Measurements from ENCODE around the gene RBM12.

The RBM12 gene

GRCh38 chr20:35637276-35637675, 27.4 kb downstream of the RBM12 start:
- H3K4me1 ChIP-seq (ENCODE audit: control insufficient read depth, insufficient read depth, low read length): no peaks in the 10 kb centered on the region
- no peak overlapping the region for H3K4me3 ChIP-seq (ENCODE audit: low read length)
- no peak overlapping the region for H3K27ac ChIP-seq (ENCODE audit: low read length)
- no peaks in the 10 kb centered on the region for H3K27me3 ChIP-seq (ENCODE audit: control insufficient read depth, insufficient read depth, low read length)
- no peak for DNase-seq (ENCODE audit: low read depth, low spot score)
- no peaks in the 10 kb centered on the region for H3K9me3 ChIP-seq (ENCODE audit: control insufficient read depth, insufficient read depth, low read length)
- no CpG with 5 or more reads among the region's 6 CpGs for WGBS (ENCODE audit: insufficient coverage, insufficient read length)
- peaks cover 1% of the 10 kb centered on the region; the same call in 1 of the 2 replicates for H3K36me3 ChIP-seq (ENCODE audit: control insufficient read depth, insufficient read depth, low read length)

GRCh38 chr20:35636095-35636494, 28.6 kb downstream of the RBM12 start:
- H3K27ac ChIP-seq (ENCODE audit: low read length): no peak overlapping the region
- H3K4me3 ChIP-seq (ENCODE audit: low read length): no peak overlapping the region
- H3K27me3 ChIP-seq (ENCODE audit: control insufficient read depth, insufficient read depth, low read length): no peaks in the 10 kb centered on the region
- no peaks in the 10 kb centered on the region for H3K9me3 ChIP-seq (ENCODE audit: control insufficient read depth, insufficient read depth, low read length)
- no peak for DNase-seq (ENCODE audit: low read depth, low spot score)
- peaks cover 7% of the 10 kb centered on the region for H3K36me3 ChIP-seq (ENCODE audit: control insufficient read depth, insufficient read depth, low read length)
- no peaks in the 10 kb centered on the region for H3K4me1 ChIP-seq (ENCODE audit: control insufficient read depth, insufficient read depth, low read length)
- no CpG with 5 or more reads among the region's 2 CpGs for WGBS (ENCODE audit: insufficient coverage, insufficient read length)

- no peak overlapping the region for H3K27ac ChIP-seq (ENCODE audit: low read length)
- WGBS (ENCODE audit: insufficient coverage, insufficient read length): no CpG with 5 or more reads among the region's 4 CpGs
- no peak for DNase-seq (ENCODE audit: low read depth, low spot score)
These were observed 29.0 kb downstream of the RBM12 start for GRCh38 chr20:35635652-35636051.

GRCh38 chr20:35632539-35633115, 32.1 kb downstream of the RBM12 start:
- no CpG with 5 or more reads among the region's 13 CpGs for WGBS (ENCODE audit: insufficient coverage, insufficient read length)
- Histone ChIP-seq H3K36me3 (ENCODE audit: control insufficient read depth, insufficient read depth, low read length) (peaks cover 15% of the 10 kb centered on the region), H3K27ac (ENCODE audit: low read length) (no peak overlapping the region)

More at GRCh38 chr20:35635652-35636051, 29.0 kb downstream of the RBM12 start:
- H3K4me3 ChIP-seq (ENCODE audit: low read length): no peak overlapping the region
- H3K27me3 ChIP-seq (ENCODE audit: control insufficient read depth, insufficient read depth, low read length): no peaks in the 10 kb centered on the region
- H3K9me3 ChIP-seq (ENCODE audit: control insufficient read depth, insufficient read depth, low read length): no peaks in the 10 kb centered on the region
- peaks cover 11% of the 10 kb centered on the region for H3K36me3 ChIP-seq (ENCODE audit: control insufficient read depth, insufficient read depth, low read length)
- no peaks in the 10 kb centered on the region for H3K4me1 ChIP-seq (ENCODE audit: control insufficient read depth, insufficient read depth, low read length)

GRCh38 chr20:35630636-35631035, 34.1 kb downstream of the RBM12 start:
- no peak overlapping the region for H3K27ac ChIP-seq (ENCODE audit: low read length)
- H3K4me3 ChIP-seq (ENCODE audit: low read length): no peak overlapping the region
- peaks cover 26% of the 10 kb centered on the region for H3K36me3 ChIP-seq (ENCODE audit: control insufficient read depth, insufficient read depth, low read length)
- H3K27me3 ChIP-seq (ENCODE audit: control insufficient read depth, insufficient read depth, low read length): no peaks in the 10 kb centered on the region
- H3K9me3 ChIP-seq (ENCODE audit: control insufficient read depth, insufficient read depth, low read length): no peaks in the 10 kb centered on the region
- no peaks in the 10 kb centered on the region for H3K4me1 ChIP-seq (ENCODE audit: control insufficient read depth, insufficient read depth, low read length)
- no CpG with 5 or more reads among the region's 4 CpGs for WGBS (ENCODE audit: insufficient coverage, insufficient read length)
- no peak for DNase-seq (ENCODE audit: low read depth, low spot score)

More at GRCh38 chr20:35632539-35633115, 32.1 kb downstream of the RBM12 start:
- Histone ChIP-seq H3K4me1 (ENCODE audit: control insufficient read depth, insufficient read depth, low read length) (no peaks in the 10 kb centered on the region), H3K27me3 (ENCODE audit: control insufficient read depth, insufficient read depth, low read length) (no peaks in the 10 kb centered on the region), H3K4me3 (ENCODE audit: low read length) (no peak overlapping the region), H3K9me3 (ENCODE audit: control insufficient read depth, insufficient read depth, low read length) (no peaks in the 10 kb centered on the region)
- DNase-seq (ENCODE audit: low read depth, low spot score): no peak

GRCh38 chr20:35629427-35630145, 35.1 kb downstream of the RBM12 start:
- Histone ChIP-seq H3K36me3 (ENCODE audit: control insufficient read depth, insufficient read depth, low read length) (peaks cover 29% of the 10 kb centered on the region), H3K4me1 (ENCODE audit: control insufficient read depth, insufficient read depth, low read length) (no peaks in the 10 kb centered on the region), H3K27me3 (ENCODE audit: control insufficient read depth, insufficient read depth, low read length) (no peaks in the 10 kb centered on the region), H3K4me3 (ENCODE audit: low read length) (no peak overlapping the region), H3K27ac (ENCODE audit: low read length) (no peak overlapping the region), H3K9me3 (ENCODE audit: control insufficient read depth, insufficient read depth, low read length) (no peaks in the 10 kb centered on the region)
- no peak for DNase-seq (ENCODE audit: low read depth, low spot score)
- WGBS (ENCODE audit: insufficient coverage, insufficient read length): no CpG with 5 or more reads among the region's 12 CpGs

- DNase-seq (ENCODE audit: low read depth, low spot score): no peak
- H3K4me1 ChIP-seq (ENCODE audit: control insufficient read depth, insufficient read depth, low read length): no peaks in the 10 kb centered on the region
- H3K27me3 ChIP-seq (ENCODE audit: control insufficient read depth, insufficient read depth, low read length): no peaks in the 10 kb centered on the region
- no peaks in the 10 kb centered on the region for H3K9me3 ChIP-seq (ENCODE audit: control insufficient read depth, insufficient read depth, low read length)
- no peak overlapping the region for H3K27ac ChIP-seq (ENCODE audit: low read length)
- peaks cover 26% of the 10 kb centered on the region for H3K36me3 ChIP-seq (ENCODE audit: control insufficient read depth, insufficient read depth, low read length)
- H3K4me3 ChIP-seq (ENCODE audit: low read length): no peak overlapping the region
- WGBS (ENCODE audit: insufficient coverage, insufficient read length): no CpG with 5 or more reads among the region's 8 CpGs
These were observed 37.6 kb downstream of the RBM12 start for GRCh38 chr20:35627121-35627520.

- no peak for DNase-seq (ENCODE audit: low read depth, low spot score)
- H3K27ac ChIP-seq (ENCODE audit: low read length): no peak overlapping the region
These were observed 38.2 kb downstream of the RBM12 start for GRCh38 chr20:35626386-35627001.

GRCh38 chr20:35625584-35626385, 38.9 kb downstream of the RBM12 start:
- H3K4me1 ChIP-seq (ENCODE audit: control insufficient read depth, insufficient read depth, low read length): no peaks in the 10 kb centered on the region
- no peaks in the 10 kb centered on the region for H3K27me3 ChIP-seq (ENCODE audit: control insufficient read depth, insufficient read depth, low read length)
- H3K36me3 ChIP-seq (ENCODE audit: control insufficient read depth, insufficient read depth, low read length): peaks cover 20% of the 10 kb centered on the region
- H3K9me3 ChIP-seq (ENCODE audit: control insufficient read depth, insufficient read depth, low read length): no peaks in the 10 kb centered on the region
- no peak overlapping the region for H3K4me3 ChIP-seq (ENCODE audit: low read length)
- H3K27ac ChIP-seq (ENCODE audit: low read length): no peak overlapping the region
- WGBS (ENCODE audit: insufficient coverage, insufficient read length): no CpG with 5 or more reads among the region's 6 CpGs
- DNase-seq (ENCODE audit: low read depth, low spot score): no peak

More at GRCh38 chr20:35626386-35627001, 38.2 kb downstream of the RBM12 start:
- Histone ChIP-seq H3K4me1 (ENCODE audit: control insufficient read depth, insufficient read depth, low read length) (no peaks in the 10 kb centered on the region), H3K27me3 (ENCODE audit: control insufficient read depth, insufficient read depth, low read length) (no peaks in the 10 kb centered on the region), H3K4me3 (ENCODE audit: low read length) (no peak overlapping the region), H3K9me3 (ENCODE audit: control insufficient read depth, insufficient read depth, low read length) (no peaks in the 10 kb centered on the region), H3K36me3 (ENCODE audit: control insufficient read depth, insufficient read depth, low read length) (peaks cover 25% of the 10 kb centered on the region)
- no CpG with 5 or more reads among the region's 13 CpGs for WGBS (ENCODE audit: insufficient coverage, insufficient read length)

- WGBS (ENCODE audit: insufficient coverage, insufficient read length): no CpG with 5 or more reads among the region's 2 CpGs
- peaks cover 12% of the 10 kb centered on the region for H3K36me3 ChIP-seq (ENCODE audit: control insufficient read depth, insufficient read depth, low read length)
- no peak overlapping the region for H3K4me3 ChIP-seq (ENCODE audit: low read length)
- no peaks in the 10 kb centered on the region for H3K9me3 ChIP-seq (ENCODE audit: control insufficient read depth, insufficient read depth, low read length)
- no peak overlapping the region for H3K27ac ChIP-seq (ENCODE audit: low read length)
- H3K27me3 ChIP-seq (ENCODE audit: control insufficient read depth, insufficient read depth, low read length): no peaks in the 10 kb centered on the region
- peaks cover 8% of the 10 kb centered on the region for H3K4me1 ChIP-seq (ENCODE audit: control insufficient read depth, insufficient read depth, low read length)
- DNase-seq (ENCODE audit: low read depth, low spot score): no peak
These were observed 43.1 kb downstream of the RBM12 start for GRCh38 chr20:35621560-35621946.

Data from iPS DF 6.9 (cell line).